Heart left ventricle (tissue), 13 donors: ENCODE data around the gene PEAK1.
"Not testable (repeated sequence)": the region's sequence is repeated elsewhere in the genome, so short reads cannot be mapped to it uniquely, and the experiment has no call there.

Source experiments
- POLR2A ChIP-seq, 2 donors: fragments of 450-650 bp; IDR thresholded peaks; one replicate each; pipeline ENCODE4 v1.6.1; 2017; ENCODE audit warnings: antibody characterized with exemption in 2 of 2, mild to moderate bottlenecking in 2 of 2, moderate library complexity in 2 of 2
- TF ChIP-seq, protein P1 (sequence below), 12 donors: fragments of 200-600 bp; sonication (generic) in 4 of 12; IDR thresholded peaks; one replicate each; pipeline versions ENCODE4 v1.5.0 to v1.8.0; 2018 to 2022; ENCODE audit warnings: antibody characterized with exemption in 12 of 12, mild to moderate bottlenecking in 5 of 12
- donor health status: ischemic (EF 13 %, LVEDD 7.1; RV severe dilation, severe dysfunction).
- donor health status: DM: no; HTN: yes; CAD: no.
- donor health status: DM: no; HTN: no; CAD: no.
- donor health status: ischemic (EF 25% LVEDD 6.9; RV normal size, moderate dysfunction).
- donor health status: ischemic (EF 25% LVEDD 5.7; RV mildly dilated, moderate dysfunction).
- donor health status: ischemic (EF 35%, LVEDD 5.7; RV mildly dilated, moderate dysfunction).
- donor health status: nonischemic (EF 11% LVEDD 7.7; RV severe dilation, severe dysfunction).
- donor health status: DM: yes; HTN: yes; CAD: no.
- donor health status: PGD.
- donor health status: ischemic (EF 29% LVEDD 5.4; RV normal size, mild dysfunction).
- donor health status: nonischemic (EF 23%, LVEDD 6.1; RV moderate dilation, normal function).

DNA sequence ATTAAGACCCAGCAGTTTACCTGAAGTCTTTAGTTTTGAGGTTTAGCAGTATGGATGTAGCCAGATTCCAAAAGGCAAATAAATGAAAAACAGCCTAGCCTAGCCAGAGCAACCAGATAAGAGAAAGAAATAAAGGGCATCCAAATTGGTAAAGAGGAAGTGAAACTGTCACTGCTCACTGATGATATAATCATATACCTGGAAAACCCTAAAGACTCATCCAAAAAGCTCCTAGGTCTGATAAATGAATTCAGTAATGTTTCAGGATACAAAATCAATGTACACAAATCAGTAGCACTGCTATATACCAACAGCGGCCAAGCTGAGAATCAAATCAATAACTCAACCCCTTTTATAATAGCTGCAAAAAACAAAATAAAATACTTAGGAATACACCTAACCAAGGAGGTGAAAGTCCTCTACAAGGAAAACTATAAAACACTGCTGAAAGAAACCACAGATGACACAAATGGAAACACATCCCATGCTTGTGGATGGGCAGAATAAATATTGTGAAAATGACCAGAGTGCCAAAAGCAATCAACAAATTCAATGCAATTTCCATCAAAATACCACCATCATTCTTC is 13.6 kb downstream of the PEAK1 start:
- TF ChIP-seq, protein P1, sequence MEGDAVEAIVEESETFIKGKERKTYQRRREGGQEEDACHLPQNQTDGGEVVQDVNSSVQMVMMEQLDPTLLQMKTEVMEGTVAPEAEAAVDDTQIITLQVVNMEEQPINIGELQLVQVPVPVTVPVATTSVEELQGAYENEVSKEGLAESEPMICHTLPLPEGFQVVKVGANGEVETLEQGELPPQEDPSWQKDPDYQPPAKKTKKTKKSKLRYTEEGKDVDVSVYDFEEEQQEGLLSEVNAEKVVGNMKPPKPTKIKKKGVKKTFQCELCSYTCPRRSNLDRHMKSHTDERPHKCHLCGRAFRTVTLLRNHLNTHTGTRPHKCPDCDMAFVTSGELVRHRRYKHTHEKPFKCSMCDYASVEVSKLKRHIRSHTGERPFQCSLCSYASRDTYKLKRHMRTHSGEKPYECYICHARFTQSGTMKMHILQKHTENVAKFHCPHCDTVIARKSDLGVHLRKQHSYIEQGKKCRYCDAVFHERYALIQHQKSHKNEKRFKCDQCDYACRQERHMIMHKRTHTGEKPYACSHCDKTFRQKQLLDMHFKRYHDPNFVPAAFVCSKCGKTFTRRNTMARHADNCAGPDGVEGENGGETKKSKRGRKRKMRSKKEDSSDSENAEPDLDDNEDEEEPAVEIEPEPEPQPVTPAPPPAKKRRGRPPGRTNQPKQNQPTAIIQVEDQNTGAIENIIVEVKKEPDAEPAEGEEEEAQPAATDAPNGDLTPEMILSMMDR (IDR thresholded peaks at IDR 0.05), result not testable (repeated sequence)
- not testable (repeated sequence) for TF ChIP-seq POLR2A (IDR thresholded peaks at IDR 0.05)
